ENCODE measurements around the gene FOXN1. TPM values are rescaled to one million over a fixed set of nuclear protein-coding genes. Genes with fewer than 3 reads are reported as not detected.

Gene FOXN1
- total and polyA plus RNA-seq, 2 of the 13 experiments (the other 11 are each of a cell fraction or from before 2014, with no cell fraction given) = 0.01 TPM; not detected in 1

GRCh38 chr17:28571361-28572122 lies 65.4 kb downstream of the FOXN1 start, which contains the start of gene PIGS (continued):
- TF ChIP-seq CREBL2 (CRISPR knock-in tag; IDR thresholded peaks at IDR 0.05; ENCODE audit: borderline replicate concordance) (no peak), FOXP1 (IDR thresholded peaks at IDR 0.05) (no peak), FOXP1 (CRISPR knock-in tag; IDR thresholded peaks at IDR 0.05) (no peak), TBL1XR1 (IDR thresholded peaks at IDR 0.05; ENCODE audit: borderline replicate concordance, low read length, partially characterized antibody) (no peak), FOXK2 (IDR thresholded peaks at IDR 0.05) (no peak), HMG20B (CRISPR knock-in tag; conservative IDR thresholded peaks at IDR 0.05) (no peak), ZNF75D (CRISPR knock-in tag; IDR thresholded peaks at IDR 0.05; ENCODE audit: borderline replicate concordance) (no peak), ZNF687 (CRISPR knock-in tag; IDR thresholded peaks at IDR 0.05) (peak; percentile 78; the same call in 1 of the 2 replicates), ZNF430 (CRISPR knock-in tag; IDR thresholded peaks at IDR 0.05) (no peak), REL (CRISPR knock-in tag; conservative IDR thresholded peaks at IDR 0.05) (no peak), NRL (CRISPR knock-in tag; IDR thresholded peaks at IDR 0.05; ENCODE audit: borderline replicate concordance) (no peak), U2AF1 (optimal IDR thresholded peaks at IDR 0.05; ENCODE audit: low read depth, low read length) (no peak), MBNL3 (CRISPR knock-in tag; conservative IDR thresholded peaks at IDR 0.05) (no peak), ZNF34 (CRISPR knock-in tag; IDR thresholded peaks at IDR 0.05; ENCODE audit: borderline replicate concordance) (0 out of 2 replicates have a peak, but pooled peaks have one; percentile 56), MEF2D (CRISPR knock-in tag; IDR thresholded peaks at IDR 0.05) (no peak), SAP130 (CRISPR knock-in tag; IDR thresholded peaks at IDR 0.05; ENCODE audit: low read depth) (peak; percentile 81), IKZF5 (CRISPR knock-in tag; IDR thresholded peaks at IDR 0.05) (0 out of 2 replicates have a peak, but pooled peaks have one; percentile 25), CBX1 (IDR thresholded peaks at IDR 0.05; ENCODE audit: low read depth) (no peak), ZNF570 (CRISPR knock-in tag; IDR thresholded peaks at IDR 0.05; ENCODE audit: borderline replicate concordance) (no peak), ISX (CRISPR knock-in tag; conservative IDR thresholded peaks at IDR 0.05) (no peak), KLF16 (CRISPR knock-in tag; IDR thresholded peaks at IDR 0.05) (no peak), KDM3A (CRISPR knock-in tag; IDR thresholded peaks at IDR 0.05; ENCODE audit: low read depth) (0 out of 2 replicates have a peak, but pooled peaks have one; percentile 31), ZFP36L1 (CRISPR knock-in tag; IDR thresholded peaks at IDR 0.05) (no peak), ZNF639 (CRISPR knock-in tag; conservative IDR thresholded peaks at IDR 0.05) (peak; percentile 47; the same call in 1 of the 2 replicates), HOXD1 (CRISPR knock-in tag; IDR thresholded peaks at IDR 0.05) (no peak), NKX3-1 (CRISPR knock-in tag; IDR thresholded peaks at IDR 0.05) (0 out of 2 replicates have a peak, but pooled peaks have one; percentile 53)

All from HepG2 (cell line).